Glutamatergic neuron (in vitro differentiated cells): ENCODE data around the gene C19orf44. TPM values are rescaled to one million over a fixed set of nuclear protein-coding genes. Genes with fewer than 3 reads are reported as not detected.

Experiments
- DNase-seq: peaks from one replicate; pipeline ENCODE4 v3.0.0; 2022
- H3K27ac Mint-ChIP-seq: one replicate; pipeline ENCODE4 v1.8.0; 2020; ENCODE audit warnings: mild to moderate bottlenecking, mixed read lengths, inconsistent platforms; ENCODE audit not compliant: unreplicated experiment
- H3K27me3 Mint-ChIP-seq: one replicate; pipeline ENCODE4 v1.8.0; 2020; ENCODE audit warnings: mild to moderate bottlenecking, moderate library complexity, mixed read lengths, inconsistent platforms; ENCODE audit not compliant: unreplicated experiment
- H3K36me3 Mint-ChIP-seq: one replicate; pipeline ENCODE4 v1.8.0; 2020; ENCODE audit warnings: mild to moderate bottlenecking, mixed read lengths, inconsistent platforms; ENCODE audit not compliant: unreplicated experiment
- H3K4me1 Mint-ChIP-seq: one replicate; pipeline ENCODE4 v1.8.0; 2020; ENCODE audit warnings: mild to moderate bottlenecking, low read depth, mixed read lengths, inconsistent platforms; ENCODE audit not compliant: unreplicated experiment
- H3K4me3 Mint-ChIP-seq: one replicate; pipeline ENCODE4 v1.8.0; 2020; ENCODE audit warnings: mild to moderate bottlenecking, mixed read lengths, inconsistent platforms; ENCODE audit not compliant: unreplicated experiment
- H3K9me3 Mint-ChIP-seq: one replicate; pipeline ENCODE4 v1.8.0; 2020; ENCODE audit warnings: mild to moderate bottlenecking, moderate library complexity, mixed read lengths, inconsistent platforms; ENCODE audit not compliant: unreplicated experiment
- CTCF ChIP-seq: fragments of 200-600 bp; sonication (generic); IDR thresholded peaks from one replicate; pipeline ENCODE4 v1.5.0; 2021; ENCODE audit not compliant: partially characterized antibody, unreplicated experiment
- total RNA-seq: library from RNA; stranded (reverse); fragmentation: NEBNext Ultra II Directional; extraction: Animal tissue kit (Norgen Biotek cat#: 25700); gene quantifications from one replicate; pipeline ENCODE4 v1.2.1, GENCODE V29; 2021; ENCODE audit not compliant: unreplicated experiment

The C19orf44 gene
- total RNA-seq, 1 donor from 2014 or later: 5.0 TPM

DNA sequence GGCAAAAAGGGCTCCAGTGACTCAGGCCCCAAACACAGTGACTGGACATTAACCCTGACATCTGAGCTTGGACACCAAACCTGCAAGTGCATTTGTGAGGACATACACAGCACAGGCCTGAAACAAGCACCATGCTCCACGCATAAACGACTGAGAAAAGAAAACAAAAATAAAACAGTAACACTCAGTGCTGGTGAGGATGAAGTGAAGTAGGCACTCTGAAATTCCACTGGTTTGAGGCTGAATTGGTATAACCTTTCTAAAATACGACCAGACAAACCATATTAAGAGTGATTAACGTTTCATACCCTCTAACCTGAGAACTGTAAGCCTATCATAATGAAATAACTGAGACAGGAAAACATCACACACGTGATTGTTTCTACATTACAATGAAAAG lies 70.5 kb downstream of the C19orf44 start:
- H3K4me1 Mint-ChIP-seq: peaks cover 4% of the 10 kb centered on the region
- peaks cover 3% of the 10 kb centered on the region for H3K9me3 Mint-ChIP-seq
- H3K27ac Mint-ChIP-seq: no peak overlapping the region
- TF ChIP-seq CTCF: no peak
- no peak for DNase-seq
- H3K36me3 Mint-ChIP-seq: peaks cover 8% of the 10 kb centered on the region
- peaks cover 3% of the 10 kb centered on the region for H3K27me3 Mint-ChIP-seq
- H3K4me3 Mint-ChIP-seq: no peak overlapping the region

- Mint-ChIP-seq H3K27ac (no peak overlapping the region), H3K36me3 (peaks cover 8% of the 10 kb centered on the region), H3K27me3 (peaks cover 8% of the 10 kb centered on the region), H3K4me3 (no peak overlapping the region), H3K9me3 (peaks cover 9% of the 10 kb centered on the region), H3K4me1 (peaks cover 10% of the 10 kb centered on the region)
- DNase-seq: no peak
- no peak for TF ChIP-seq CTCF
These were observed 73.6 kb downstream of the C19orf44 start for GRCh38 chr19:16569609-16570320.

Other genes with a start within 250 kb of the C19orf44 start
- gene KLF2, start 171.6 kb upstream of the C19orf44 start, total RNA-seq: not detected
- gene EPS15L1, start 24.4 kb upstream of the C19orf44 start, total RNA-seq: 84.9 TPM
- not detected for gene CALR3, start 227 bp upstream of the C19orf44 start, total RNA-seq
- 50.7 TPM for gene CHERP, start 46.0 kb downstream of the C19orf44 start, total RNA-seq
- 31.9 TPM for gene SLC35E1, start 76.0 kb downstream of the C19orf44 start, total RNA-seq
- gene MED26, start 131.8 kb downstream of the C19orf44 start, total RNA-seq: 9.8 TPM
- gene SMIM7, start 163.8 kb downstream of the C19orf44 start, total RNA-seq: 81.0 TPM
- gene TMEM38A, start 164.7 kb downstream of the C19orf44 start, total RNA-seq: 7.1 TPM
- not detected for gene NWD1, start 223.5 kb downstream of the C19orf44 start, total RNA-seq